ENCODE data around the gene MYO18A.

GRCh38 chr17:29145289-29146073 is 34.7 kb downstream of the MYO18A start:
- no peak for TF ChIP-seq POLR2A (IDR thresholded peaks at IDR 0.05)
- TF ChIP-seq CTCF (IDR thresholded peaks at IDR 0.05), result peak; percentile 65 to 79 (median 70)

All from tibial nerve (tissue), 3 donors.